DOHH2 (cell line): Measurements from ENCODE around the gene VSIG4.

Source experiments
- EZH2phosphoT487 ChIP-seq: fragments of 200-600 bp; sonication (generic); IDR thresholded peaks from 2 replicates; pipeline ENCODE4 v1.6.1; 2017; ENCODE audit warnings: borderline replicate concordance, mild to moderate bottlenecking, antibody characterized with exemption, low read length, moderate library complexity, mixed read lengths
- TF ChIP-seq, protein P1 (sequence below): fragments of 200-600 bp; sonication (generic); IDR thresholded peaks from one replicate; pipeline ENCODE4 v1.5.1; 2014; ENCODE audit warnings: antibody characterized with exemption, mild to moderate bottlenecking, low read depth, low read length; ENCODE audit not compliant: poor library complexity, severe bottlenecking

DNA sequence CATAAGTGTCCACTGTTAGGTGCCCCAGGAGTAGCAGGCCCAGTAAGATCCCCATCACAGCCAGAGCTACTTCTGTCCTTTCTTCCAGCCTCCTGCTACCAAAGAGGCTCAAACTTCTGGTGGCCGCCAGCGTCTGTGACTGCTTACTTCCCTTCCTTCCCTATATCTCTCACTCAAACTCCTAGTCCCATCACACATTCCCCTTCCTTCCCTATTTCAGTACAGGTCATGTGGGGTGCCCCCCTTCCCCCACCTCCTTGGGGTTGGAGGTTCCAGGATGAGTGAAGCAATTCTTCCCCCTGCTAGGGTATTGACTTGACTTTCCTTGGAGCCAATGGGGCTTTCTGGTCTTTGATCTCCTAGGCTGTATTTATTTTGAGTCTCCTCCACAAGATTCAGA, at the start of gene VSIG4:
- TF ChIP-seq, protein P1, sequence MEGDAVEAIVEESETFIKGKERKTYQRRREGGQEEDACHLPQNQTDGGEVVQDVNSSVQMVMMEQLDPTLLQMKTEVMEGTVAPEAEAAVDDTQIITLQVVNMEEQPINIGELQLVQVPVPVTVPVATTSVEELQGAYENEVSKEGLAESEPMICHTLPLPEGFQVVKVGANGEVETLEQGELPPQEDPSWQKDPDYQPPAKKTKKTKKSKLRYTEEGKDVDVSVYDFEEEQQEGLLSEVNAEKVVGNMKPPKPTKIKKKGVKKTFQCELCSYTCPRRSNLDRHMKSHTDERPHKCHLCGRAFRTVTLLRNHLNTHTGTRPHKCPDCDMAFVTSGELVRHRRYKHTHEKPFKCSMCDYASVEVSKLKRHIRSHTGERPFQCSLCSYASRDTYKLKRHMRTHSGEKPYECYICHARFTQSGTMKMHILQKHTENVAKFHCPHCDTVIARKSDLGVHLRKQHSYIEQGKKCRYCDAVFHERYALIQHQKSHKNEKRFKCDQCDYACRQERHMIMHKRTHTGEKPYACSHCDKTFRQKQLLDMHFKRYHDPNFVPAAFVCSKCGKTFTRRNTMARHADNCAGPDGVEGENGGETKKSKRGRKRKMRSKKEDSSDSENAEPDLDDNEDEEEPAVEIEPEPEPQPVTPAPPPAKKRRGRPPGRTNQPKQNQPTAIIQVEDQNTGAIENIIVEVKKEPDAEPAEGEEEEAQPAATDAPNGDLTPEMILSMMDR, result no peak
- TF ChIP-seq EZH2phosphoT487, result no peak
